HG02610 (cell line): ENCODE measurements around the gene MAP1A.
A peak's percentile ranks its signal among the peaks of the same experiment; 100 is the strongest.

Experiments used
- ATAC-seq: cut with Tn5 transposase; IDR thresholded peaks from one replicate; pipeline ENCODE4 v1.9.1; 2021; ENCODE audit warnings: mild to moderate bottlenecking, moderate library complexity; ENCODE audit not compliant: unreplicated experiment

Gene MAP1A

DNA sequence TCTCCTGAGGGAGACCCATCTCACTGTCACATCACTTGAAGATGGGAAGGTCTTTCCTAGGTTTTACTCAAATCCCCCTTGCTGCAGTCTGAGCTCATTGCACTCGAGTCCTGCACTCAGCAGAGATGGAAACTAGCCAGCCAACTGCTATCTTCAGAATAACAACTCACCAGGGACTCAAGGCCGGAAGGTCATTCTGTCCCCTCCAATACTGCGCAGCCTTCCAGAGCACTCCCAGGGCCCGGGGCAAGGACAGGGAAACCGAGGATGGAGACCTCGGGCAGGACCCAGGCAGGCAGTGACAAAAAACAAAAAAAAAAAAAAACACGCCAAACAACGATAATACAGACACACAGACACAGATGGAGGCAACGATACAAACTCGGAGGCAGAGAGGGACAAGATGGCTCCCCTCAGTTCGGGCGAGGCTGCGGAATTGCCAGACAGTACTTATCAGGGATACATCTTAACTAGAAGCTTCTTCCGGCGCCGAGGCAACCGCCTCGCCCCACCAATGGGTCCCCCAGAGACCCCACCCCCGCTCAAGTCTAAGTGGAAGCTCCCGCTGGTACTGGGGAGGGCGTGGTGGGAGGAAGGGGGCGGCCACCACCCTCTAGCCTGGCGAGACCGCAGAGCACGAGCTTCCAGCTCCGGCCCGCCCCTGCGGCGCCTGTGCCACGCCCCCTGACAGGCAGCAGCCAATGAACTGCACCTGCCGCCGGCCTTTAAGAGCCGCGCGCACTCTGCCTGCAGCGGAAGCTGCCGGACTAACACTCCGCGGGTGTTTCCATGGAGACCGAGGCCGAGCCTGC lies 7.0 kb upstream of the MAP1A start:
- ATAC-seq, result peak; percentile 98

DNA sequence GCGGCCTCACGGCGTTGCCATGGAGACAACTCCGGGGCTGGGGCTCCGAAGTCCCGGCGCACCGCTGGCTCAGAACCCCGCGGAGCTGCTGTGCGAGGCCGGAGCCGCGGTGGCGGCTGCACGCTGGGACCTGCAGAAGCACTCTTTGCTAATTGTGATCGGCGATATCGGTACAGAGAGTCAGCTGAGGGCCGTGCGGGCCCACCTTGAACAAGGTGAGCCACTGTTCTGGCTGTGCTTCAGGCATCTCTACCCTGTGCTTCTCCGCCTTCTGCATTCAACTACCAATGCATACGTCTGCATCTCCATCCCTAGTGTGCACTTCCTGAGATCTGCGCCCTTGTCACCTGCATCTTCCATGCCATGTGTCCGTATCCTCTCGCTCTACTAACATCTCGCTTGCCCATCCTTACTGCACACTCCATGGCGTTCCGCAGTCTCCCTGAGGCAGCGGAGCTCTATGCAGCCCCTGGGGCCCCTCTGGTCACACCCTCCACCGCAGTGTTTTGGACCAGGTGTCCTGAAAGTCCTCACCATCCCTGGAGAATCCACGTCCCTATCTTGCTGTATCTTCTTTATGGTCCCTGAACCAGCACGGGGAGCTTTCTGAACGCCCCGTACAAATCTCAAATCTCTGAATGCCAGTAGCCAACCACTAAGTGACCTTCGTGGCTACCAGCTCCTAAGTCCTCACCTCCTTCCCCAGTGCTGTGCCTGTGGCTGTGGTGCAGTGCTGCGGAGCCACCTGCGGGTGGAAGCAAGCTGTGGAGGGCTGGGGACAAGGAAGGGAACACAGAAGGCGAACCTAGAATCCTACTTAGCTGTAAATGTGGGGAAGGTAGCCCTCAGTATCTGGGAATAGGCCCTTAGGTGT lies 6.2 kb upstream of the MAP1A start:
- no peak for ATAC-seq

DNA sequence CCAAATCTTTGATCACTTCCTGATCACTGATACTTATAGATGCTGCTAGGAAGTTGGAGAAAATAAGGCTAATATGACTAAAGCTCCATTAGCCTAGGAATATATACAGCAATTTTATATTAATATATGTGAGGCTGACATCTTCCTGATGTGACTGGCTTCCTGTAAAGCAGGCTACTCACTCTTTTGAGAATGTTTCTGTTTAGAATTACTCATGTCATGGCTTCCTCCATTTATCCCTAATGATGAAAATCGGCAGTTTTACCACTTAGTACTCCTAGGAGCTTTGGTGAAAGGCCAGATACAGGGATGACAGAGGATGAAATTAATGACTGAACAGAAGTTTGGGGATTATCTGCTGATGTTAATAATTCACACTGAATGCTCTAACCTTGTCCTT lies 3.9 kb upstream of the MAP1A start:
- no peak for ATAC-seq

DNA sequence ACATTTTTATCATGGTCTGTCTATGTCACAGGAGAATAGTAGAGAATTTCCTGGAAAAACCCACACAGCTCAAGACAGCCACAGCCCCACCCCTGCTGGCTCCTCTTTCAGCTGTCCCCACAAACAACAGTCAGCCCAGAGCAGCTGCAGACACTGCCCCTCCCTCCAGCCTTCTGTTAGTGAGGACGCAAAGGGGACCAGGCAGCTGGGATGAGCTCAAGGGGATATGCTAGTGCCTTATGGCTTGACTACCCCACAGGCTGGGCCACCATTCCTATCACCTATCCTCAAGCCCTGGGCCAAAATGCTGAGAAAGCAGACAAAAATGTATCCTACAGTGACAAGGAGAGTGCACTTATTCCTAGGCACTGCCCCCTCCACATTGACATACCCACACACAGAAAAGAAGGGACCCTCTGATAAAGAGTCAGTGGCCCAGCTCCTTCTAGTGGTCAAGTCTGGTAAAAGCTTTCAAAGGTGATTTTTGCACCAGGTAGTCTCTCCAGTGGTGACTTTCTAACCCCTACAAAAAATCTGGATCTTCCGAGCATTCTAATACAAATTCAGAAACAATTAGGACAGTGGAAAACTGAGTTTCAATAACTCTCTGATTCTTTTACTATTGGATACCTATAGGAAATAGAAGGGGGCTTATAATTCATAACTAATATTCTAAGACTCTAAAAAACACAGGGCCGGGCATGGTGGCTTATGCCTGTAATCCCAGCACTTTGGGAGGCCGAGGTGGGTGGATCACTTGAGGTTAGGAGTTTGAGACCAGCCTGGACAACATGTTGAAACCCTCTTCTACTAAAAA lies 3.0 kb upstream of the MAP1A start:
- no peak for ATAC-seq

DNA sequence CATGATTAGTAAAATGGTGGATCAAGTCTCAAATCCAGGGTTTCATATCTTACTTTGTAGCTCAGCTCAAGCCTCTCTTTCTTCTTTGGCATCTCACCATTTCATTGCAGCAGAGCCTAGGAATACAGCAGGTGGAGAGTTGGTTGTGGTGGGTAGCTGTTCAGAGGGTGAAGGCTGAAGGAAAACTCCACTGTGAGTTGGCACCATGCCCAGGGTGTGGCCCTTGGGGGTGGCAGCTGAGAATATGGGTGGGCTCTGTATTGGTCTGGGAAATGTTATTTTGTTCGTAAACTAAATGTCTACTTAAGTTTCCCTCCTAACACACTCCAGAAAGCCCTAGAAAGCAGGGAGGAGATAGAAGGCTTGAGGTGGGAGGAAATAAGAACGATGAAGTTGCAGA lies 1.7 kb upstream of the MAP1A start:
- ATAC-seq, result no peak

DNA sequence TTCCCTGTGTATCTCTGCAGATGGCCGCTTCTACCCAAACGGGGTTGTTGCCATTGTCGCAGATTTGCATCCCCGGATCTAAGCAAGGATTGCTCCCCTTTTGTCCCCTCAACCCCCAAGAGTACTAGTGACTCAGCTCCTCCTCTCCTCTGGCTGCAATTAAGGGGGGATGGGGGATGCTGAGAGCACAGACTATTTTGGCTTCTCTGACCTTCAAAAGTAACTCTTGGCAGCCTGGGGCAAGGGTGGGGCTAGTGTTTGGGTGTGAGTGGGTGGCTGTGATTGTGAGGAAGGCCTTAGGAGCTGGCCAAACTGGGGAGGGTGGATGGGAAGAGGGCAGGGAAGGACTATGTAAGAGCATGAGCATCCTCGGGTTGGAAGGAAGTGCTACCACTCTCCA lies 1.2 kb upstream of the MAP1A start:
- no peak for ATAC-seq

DNA sequence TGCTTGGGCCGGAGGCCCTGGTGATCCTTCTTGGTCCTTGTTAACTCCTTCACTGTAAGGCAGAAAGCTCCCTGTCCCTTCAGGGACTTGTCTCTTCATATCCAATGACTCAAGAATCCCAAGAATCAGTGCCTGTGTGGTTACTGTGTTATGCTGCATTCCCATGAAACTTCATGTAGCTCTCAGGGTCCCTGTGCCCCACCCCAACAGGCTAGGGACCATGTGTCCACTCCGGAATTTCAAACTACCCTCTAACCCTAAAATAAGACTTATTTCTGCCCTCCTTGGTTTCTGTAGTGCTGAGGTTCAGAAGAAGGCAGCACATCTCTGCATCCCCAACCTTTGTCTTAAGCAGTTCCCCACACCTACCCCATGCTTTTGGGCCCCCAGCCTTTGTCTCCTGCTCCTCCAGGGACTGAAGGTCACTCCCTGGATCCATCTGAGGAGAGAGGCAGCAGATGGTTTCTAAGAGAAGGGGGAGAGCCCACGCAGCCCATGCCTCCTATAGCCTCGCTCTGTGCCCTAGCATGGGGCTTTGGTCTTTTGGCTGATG lies 531 bp upstream of the MAP1A start:
- ATAC-seq, result no peak

DNA sequence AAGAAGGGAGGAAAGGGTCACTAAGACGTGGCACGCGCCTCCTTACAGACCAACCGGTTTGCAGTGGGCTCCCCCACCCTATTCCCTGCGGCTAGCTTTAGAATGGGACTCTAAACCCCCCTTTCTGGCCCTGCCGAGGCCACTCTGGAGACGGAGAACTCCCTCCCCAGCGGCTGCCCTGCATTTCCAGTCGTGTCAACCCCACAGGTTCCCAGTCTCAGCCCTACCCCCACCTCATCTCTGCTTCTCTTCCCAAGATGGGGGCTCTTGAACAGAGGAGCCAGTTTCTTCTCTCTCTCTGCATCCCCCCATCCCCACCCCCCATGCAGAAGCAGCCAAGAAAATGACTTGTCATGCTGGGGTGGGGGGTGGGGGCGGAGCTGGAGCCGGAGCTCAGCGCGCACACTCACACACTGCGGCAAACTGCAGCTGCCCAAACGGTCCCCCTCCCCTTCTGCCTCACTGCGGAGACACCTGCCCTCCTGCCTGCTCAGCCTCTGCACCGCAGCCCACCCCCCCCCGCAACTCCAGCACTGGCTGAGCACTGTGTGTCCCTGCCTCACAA lies 871 bp downstream of the MAP1A start:
- no peak for ATAC-seq

DNA sequence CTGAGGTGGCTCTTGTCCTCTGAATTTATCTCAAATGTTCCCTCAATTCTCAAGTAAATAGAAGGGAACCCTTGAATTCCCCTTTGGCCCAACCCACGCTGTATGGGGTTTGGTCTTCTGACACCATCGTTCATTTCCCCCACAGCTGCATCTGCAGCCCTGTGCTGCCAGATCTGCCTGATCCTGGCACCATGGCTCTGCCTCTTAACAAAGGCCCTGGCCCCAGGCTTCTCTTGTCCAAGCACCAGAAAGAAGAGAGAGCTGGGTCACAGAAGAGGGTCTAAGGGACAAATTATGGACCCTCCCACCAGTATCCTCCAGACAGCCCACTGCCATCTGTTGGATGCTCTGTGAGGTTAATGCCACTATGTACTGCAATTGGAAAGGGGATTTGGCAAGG lies 1.8 kb downstream of the MAP1A start:
- no peak for ATAC-seq

GRCh38 chr15:43520138-43520537 lies 2.7 kb downstream of the MAP1A start:
- ATAC-seq, result no peak

DNA sequence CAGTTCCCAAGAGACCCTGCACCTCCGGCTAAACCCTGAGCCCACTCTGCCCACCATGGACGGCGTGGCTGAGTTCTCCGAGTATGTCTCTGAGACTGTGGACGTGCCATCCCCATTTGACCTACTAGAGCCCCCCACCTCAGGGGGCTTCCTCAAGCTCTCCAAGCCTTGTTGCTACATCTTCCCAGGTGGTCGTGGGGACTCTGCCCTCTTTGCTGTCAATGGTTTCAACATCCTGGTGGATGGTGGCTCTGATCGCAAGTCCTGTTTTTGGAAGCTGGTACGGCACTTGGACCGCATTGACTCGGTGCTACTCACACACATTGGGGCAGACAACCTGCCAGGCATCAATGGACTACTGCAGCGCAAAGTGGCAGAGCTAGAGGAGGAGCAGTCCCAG lies 4.0 kb downstream of the MAP1A start:
- no peak for ATAC-seq

- no peak for ATAC-seq
These were observed 4.8 kb downstream of the MAP1A start for GRCh38 chr15:43522247-43522646.

DNA sequence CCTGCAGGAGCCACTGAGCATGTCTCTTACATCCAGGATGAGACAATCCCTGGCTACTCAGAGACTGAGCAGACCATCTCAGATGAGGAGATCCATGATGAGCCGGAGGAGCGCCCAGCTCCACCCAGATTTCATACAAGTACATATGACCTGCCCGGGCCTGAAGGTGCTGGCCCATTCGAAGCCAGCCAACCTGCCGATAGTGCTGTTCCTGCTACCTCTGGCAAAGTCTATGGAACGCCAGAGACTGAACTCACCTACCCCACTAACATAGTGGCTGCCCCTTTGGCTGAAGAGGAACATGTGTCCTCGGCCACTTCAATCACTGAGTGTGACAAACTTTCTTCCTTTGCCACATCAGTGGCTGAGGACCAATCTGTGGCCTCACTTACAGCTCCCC lies 6.2 kb downstream of the MAP1A start:
- no peak for ATAC-seq

DNA sequence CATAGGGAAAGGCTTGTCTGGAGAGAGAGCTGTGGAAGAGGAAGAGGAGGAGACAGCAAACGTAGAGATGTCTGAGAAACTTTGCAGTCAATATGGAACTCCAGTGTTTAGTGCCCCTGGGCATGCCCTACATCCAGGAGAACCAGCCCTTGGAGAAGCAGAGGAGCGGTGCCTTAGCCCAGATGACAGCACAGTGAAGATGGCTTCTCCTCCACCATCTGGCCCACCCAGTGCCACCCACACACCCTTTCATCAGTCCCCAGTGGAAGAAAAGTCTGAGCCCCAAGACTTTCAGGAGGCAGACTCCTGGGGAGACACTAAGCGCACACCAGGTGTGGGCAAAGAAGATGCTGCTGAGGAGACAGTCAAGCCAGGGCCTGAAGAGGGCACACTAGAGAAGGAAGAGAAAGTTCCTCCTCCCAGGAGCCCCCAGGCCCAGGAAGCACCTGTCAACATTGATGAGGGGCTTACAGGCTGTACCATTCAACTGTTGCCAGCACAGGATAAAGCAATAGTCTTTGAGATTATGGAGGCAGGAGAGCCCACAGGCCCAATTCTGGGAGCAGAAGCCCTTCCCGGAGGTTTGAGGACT lies 6.9 kb downstream of the MAP1A start:
- no peak for ATAC-seq

- no peak for ATAC-seq
These were observed 7.7 kb downstream of the MAP1A start for GRCh38 chr15:43525131-43525530.

- ATAC-seq, result no peak
These were observed 9.0 kb downstream of the MAP1A start for GRCh38 chr15:43526261-43526930.

GRCh38 chr15:43527016-43527801 lies 9.8 kb downstream of the MAP1A start:
- no peak for ATAC-seq

DNA sequence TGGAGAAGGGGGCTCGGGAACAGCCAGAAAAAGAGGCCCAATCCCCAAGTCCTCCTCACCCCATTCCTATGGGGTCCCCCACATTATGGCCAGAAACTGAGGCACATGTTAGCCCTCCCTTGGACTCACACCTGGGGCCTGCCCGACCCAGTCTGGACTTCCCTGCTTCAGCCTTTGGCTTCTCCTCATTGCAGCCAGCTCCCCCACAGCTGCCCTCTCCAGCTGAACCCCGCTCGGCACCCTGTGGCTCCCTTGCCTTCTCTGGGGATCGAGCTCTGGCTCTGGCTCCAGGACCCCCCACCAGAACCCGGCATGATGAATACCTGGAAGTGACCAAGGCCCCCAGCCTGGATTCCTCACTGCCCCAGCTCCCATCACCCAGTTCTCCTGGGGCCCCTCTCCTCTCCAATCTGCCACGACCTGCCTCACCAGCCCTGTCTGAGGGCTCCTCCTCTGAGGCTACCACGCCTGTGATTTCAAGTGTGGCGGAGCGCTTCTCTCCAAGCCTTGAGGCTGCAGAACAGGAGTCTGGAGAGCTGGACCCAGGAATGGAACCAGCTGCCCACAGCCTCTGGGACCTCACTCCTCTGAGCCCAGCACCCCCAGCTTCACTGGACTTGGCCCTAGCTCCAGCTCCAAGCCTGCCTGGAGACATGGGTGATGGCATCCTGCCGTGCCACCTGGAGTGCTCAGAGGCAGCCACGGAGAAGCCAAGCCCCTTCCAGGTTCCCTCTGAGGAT lies 10.6 kb downstream of the MAP1A start:
- ATAC-seq, result no peak
